NOMO-1 (cell line): ENCODE results near the gene LORICRIN.
A peak's percentile ranks its signal among the peaks of the same experiment; 100 is the strongest.

ENCODE experiments used
- DNase-seq, 2 experiments: peaks; one replicate each; lab custom pipeline; 2025; ENCODE audit not compliant: unreplicated experiment in 2 of 2; lab: John Stamatoyannopoulos, UW

The LORICRIN gene, protein sequence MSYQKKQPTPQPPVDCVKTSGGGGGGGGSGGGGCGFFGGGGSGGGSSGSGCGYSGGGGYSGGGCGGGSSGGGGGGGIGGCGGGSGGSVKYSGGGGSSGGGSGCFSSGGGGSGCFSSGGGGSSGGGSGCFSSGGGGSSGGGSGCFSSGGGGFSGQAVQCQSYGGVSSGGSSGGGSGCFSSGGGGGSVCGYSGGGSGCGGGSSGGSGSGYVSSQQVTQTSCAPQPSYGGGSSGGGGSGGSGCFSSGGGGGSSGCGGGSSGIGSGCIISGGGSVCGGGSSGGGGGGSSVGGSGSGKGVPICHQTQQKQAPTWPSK

DNA sequence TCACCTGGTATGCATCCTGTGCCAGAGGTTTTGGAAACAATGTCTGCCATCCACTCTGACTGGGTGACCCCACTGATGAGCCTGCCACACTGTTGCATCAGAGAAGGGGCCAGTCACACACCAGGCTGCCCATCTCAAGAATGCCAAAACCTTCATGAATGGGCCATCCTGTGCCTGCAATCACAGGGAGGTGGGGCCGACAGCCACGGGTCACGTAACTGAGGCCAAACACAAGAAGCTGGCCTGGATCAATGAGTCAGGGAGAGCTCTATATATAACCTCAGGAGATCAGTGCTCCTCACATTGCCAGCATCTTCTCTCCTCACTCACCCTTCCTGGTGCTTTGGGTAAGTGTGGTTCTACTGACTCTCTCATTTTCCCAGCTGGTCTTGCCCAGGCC lies at the start of gene LORICRIN:
TSS of gene LORICRIN (plus strand) at position 301 of the 400 bp plus-strand sequence. CDS start 1,263 bp downstream, outside the sequence.
- no peak for DNase-seq

DNA sequence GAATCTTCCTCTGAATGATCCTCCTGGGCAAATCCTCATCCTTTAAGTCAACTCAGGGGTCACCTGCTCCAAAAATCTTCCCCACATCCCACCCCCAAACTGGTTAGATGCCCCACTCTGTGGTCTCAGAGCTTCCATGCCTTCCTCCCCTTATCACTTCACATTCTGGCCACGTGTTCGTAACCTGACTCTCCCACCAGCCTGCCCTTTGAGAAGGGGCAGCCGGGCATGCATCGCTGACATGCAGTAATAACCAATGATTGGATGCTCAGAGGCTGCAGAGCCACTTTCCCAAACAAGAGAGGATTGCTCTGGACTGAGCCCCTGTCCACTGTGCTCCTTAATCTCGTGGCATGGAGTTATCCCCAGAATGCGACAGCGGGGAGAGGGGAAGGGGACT lies 49.3 kb upstream of the LORICRIN start:
- no peak for DNase-seq

DNA sequence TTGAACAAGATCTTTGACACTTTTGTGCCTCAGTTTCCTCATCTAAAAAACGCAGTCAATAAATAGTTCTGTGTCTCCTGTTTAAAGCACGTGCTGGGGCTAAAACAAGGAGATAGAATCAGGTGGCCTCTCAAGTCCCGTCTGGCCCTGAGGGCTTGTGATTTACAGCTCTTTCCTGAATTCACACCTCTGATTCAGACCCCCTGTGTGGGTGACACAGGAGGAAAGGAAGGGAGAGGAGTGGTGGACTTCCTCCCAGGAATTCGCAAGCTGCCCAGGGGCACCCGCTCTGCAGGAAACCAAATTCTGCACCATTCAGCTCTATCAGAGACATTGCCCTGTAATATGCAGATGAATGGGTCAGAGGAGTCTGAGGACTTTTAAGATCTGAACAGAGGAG lies 47.3 kb upstream of the LORICRIN start:
- DNase-seq, result no peak

DNA sequence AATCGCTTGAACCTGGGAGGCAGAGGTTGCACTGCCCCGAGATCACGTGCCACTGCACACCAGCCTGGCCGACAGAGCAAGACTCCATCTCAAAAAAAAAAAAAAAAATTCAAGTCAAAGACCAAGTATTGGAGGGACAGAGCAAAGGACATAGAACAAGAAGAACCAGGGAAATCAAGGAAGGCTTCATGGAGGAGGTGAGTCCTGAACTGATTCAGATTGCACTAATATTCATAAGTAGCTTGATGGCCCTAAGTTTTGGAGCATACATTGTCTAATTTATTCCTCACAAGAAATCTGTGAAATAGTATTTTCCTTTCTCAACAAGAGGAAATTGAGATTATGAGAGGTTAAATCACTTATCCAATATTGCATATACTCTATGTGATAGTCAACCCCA lies 46.0 kb upstream of the LORICRIN start:
- no peak for DNase-seq

DNA sequence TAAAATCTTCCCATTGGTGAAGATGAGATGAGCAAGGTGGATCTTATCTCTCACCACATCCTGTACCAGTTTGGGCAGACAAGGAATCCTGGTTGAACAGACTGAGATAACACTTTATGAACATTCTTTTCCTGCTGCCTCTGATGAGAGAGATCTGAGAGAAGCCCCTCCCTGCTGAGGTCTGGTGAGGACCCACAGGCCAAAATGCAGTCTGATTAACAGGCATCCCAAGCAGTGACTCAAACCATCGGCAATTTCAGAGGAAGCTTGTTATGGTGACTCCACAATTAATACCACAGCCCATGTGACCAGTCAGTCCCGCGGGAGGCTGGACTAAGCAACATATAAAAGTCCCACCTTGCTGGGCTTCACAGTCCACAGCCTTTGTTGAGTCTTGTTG lies 42.3 kb upstream of the LORICRIN start, which contains the start of gene PRR9:
TSS of gene PRR9 (plus strand) at position 373 of the 400 bp plus-strand sequence. CDS start 561 bp downstream, outside the sequence.
- no peak for DNase-seq

DNA sequence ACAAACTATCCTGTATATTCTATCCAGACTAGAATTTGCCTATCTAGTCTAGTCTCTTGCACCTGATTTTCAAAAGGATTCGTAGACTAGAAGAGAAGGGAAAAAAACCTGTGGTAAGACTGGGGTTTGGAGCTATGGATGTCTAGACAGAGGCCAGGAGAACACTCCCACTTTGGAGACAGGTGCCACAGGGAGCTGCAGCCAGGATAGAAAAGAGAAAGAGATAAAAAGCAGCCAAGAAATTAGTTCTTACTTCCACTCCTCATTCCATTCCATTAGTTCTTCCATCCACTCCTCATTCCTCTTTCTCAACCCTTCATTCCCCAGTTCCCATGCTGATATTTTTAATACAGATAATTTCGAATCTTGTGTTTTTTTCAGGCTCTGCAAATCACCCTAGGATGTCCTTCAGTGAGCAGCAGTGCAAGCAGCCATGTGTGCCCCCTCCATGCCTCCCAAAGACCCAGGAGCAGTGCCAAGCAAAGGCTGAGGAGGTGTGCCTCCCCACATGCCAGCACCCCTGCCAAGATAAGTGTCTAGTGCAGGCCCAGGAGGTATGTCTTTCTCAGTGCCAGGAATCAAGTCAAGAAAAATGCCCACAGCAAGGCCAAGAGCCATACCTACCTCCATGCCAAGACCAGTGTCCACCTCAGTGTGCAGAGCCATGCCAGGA lies 41.6 kb upstream of the LORICRIN start:
- no peak for DNase-seq

DNA sequence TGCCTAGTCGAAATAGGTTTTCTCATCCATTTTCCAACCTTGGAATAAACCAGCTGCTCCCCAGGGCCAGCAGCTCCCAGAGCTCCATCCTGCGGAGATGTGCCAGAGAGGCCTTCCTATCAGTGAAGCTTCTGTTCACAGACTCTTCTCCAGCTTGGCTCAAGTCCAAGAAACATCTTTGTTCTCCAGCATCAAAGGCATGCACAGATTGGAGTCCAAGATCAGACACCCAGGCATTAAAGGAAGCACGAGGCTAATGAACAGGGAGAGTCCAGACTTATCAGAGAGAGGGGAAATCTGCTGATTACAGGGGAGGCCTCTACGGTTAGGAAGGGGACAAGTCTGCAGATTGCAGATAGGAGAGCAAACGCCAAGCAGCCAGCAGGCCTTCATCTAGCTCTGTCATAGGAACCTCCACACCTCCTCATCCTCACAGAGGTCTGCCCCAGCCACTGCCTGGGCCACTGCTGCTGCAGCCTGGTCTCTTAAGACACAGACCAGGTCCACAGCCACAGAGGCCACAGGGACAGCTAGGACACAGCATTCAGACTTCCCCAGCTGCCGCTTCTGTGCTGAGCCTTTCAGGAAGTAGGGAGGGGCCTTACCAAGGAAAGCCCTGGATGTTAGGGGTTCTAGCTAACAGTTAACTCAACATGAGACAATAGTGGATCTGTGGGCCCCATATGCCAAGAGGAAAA lies 38.7 kb upstream of the LORICRIN start:
- no peak for DNase-seq

DNA sequence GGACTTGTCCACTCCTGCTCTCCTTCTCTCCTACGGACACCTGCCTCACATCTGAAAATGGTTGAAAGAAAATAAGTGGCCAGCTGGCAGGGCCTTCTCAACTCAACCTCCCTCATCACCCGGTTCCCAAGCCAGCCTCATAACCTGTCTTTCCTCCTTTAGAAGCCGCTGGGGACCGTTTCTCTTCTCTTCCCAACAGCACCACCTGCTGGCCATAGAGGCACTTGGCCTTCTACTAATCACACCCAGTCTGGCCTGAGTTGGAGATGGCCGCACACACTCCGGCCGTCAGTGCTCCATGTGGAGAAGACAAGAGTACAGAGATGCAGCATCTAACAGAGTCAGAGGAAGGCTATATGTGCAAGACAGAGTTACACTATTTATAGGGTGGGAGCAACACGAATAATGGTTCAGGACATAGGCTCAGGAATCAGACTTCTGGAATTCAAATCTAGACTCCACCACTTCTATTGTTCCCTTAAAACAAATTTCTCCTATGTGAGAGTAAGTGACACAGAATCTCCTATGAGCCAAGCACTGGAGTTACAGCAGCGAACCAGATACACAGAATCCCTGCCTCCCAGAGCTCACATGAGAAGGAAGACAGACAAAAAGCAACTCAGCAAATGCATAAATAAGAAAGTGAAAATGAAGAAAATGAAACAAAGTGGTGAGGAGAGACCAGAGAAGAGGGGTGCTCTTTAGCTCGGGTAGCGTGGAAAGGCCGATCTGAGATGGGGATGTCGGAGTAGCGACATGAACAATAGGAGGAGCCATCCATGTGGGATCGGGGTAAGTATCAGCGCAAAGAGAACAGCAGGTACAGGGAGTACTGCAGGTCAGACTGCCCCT lies 36.2 kb upstream of the LORICRIN start:
- DNase-seq, result peak in 1 of 2 experiments; percentile 18

DNA sequence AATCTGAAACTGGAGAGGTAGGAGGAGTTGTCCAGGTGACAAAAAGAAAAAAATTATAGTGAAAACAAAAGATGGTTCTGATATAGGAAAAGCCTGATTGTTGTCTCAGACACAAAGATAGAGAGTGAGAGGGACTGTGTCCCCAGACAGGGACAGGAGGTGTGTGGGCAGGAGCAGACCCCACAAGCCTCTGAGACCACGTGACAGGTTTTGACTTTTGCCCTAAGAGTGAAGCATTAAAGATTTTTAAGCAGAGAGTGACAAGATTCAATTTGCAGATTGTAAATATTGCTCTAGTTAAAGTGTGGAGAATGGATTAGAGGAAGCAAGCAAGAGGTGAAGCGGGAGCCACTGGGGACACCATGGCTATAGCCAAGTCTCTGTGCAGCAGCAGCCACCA lies 31.7 kb upstream of the LORICRIN start:
- DNase-seq, result no peak

DNA sequence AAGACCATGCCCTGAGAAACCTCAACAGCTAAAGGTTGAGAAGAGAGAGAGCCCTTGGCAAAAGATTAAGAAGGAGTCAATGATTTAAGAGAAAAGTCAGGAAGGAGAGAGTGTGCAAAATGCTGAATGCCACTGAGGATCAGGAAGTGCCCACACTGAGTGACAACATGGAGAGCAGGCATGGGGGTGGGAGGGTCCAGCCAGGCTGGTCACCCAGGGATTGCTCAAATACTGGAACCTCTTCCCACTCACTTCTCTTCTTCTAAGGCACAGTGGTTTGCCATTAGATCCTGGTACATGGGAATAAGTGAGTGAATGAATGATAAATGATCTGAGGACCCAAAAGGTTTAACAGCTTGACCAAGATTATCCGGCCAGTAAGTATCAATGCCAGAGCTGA lies 31.0 kb upstream of the LORICRIN start:
- DNase-seq, result no peak

DNA sequence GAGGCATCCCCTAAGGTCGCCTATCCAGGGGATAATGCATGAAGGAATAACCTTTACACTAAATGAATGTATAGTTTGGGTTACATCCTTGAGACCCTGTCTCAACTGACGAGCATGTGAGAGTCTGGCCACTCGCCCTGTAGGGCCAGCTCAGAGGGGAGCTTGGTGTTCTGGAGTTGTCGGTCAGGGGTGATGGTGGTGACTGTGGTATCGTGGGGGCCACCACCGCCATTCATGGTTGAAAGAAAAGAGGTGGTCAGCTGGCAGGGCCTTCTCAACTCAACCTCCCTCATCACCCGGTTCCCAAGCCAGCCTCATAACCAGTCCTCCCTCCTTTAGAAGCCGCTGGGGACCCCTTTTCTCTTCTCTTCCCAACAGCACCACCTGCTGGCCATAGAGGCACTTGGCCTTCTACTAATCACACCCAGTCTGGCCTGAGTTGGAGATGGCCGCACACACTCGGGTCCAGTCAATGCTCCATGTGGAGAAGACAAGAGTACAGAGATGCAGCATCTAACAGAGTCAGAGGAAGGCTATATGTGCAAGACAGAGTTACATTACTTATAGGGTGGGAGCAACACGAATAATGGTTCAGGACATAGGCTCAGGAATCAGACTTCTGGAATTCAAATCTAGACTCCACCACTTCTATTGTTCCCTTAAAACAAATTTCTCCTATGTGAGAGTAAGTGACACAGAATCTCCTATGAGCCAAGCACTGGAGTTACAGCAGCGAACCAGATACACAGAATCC lies 30.2 kb upstream of the LORICRIN start:
- DNase-seq, result peak; percentile 11 to 23

DNA sequence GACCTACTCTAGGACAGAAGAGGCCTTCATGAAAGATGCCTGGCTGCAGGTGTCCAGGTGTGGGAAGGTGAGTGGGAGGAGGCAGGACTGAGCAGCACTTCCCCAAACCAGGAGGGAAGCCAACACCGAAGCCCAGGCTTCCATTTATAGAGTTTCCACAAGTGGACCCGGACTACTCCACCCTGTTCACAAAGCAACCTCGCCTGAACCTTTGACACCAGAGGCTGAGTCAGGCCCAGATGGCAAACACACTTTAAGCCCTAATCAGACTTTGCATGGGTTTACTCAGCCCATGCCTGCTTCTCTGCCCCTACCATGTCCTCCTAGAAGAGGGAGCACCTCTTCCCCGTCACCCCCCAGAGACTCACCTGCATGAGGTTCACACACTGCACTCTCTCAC lies 28.1 kb upstream of the LORICRIN start:
- DNase-seq, result no peak

DNA sequence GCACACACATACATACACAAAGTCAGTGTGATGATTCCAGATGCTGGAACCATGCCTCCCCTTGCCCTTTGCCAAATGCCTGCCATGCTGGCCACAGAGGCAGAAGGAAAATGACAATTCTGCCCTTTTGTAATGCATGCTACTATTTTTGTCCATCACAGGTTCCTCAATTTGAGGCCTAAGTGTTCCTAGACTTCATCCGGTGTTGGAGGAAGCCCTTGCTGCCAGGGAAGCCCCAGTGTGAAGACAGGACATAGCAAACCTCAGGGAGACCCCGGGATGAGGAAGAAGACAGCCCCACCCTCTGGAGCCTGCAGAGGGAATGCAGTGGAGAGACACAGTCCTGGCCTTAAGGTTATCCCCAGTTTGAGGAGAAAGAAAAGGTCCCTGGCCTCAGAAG lies 27.7 kb upstream of the LORICRIN start:
- DNase-seq, result peak; percentile 73 to 76

DNA sequence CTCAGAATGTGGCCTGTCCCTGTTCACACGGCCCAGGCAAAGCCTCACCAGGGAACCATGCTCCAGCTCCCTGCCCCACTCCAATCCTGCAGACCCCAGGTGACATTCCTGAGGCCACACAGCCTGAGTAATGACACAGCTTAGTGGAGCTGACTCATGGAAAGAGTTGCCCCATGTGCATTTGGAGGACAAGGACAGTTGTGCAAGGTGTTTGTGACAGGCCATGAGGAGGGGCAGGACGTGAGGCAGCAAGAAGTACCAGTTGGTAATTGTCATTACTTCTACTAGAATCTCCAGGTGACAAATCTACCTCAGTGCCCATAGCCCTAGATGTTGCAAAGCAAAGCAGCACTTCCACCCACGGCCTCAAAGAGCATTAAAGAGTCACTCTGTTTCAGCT lies 26.9 kb upstream of the LORICRIN start:
- DNase-seq, result peak; percentile 74 to 77

DNA sequence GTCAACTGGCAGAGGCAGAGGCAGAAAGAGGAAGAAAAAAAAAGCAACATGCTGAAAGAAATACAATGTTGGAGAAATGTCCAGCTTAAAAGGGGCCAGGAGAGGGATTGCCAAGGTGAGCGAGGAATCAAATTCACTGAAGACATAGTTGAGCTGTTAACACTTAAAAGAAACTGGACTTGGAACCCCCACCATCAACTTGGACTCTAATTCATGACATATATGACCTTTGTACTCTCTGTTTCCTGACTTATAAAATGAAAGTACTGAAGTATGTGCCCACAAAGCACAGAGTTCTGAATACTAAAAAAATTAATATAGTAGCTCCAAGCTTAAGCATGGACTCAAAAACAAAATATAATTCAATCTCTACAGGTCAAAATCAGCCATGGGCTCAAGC lies 26.0 kb upstream of the LORICRIN start:
- peak; percentile 64 to 80 for DNase-seq

DNA sequence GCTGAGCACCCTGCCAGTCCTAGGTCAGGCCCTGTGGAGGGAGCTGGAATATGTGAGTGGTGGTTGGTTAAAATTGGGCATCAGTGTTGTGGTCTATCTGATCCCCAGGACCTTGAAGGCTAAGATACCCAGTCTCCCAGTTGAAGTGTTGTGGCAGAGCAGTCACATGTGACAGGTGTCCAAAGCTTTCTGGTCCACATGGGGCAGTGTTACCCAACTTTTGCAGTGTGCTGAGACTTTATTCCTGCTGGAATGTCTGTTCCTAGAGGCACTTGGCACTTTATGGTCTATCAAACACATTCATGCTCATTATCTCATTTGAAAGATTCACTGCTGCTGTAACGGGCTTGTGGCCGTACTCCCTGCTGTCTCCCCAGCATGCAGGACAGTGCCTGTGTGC lies 21.0 kb upstream of the LORICRIN start:
- DNase-seq, result no peak

DNA sequence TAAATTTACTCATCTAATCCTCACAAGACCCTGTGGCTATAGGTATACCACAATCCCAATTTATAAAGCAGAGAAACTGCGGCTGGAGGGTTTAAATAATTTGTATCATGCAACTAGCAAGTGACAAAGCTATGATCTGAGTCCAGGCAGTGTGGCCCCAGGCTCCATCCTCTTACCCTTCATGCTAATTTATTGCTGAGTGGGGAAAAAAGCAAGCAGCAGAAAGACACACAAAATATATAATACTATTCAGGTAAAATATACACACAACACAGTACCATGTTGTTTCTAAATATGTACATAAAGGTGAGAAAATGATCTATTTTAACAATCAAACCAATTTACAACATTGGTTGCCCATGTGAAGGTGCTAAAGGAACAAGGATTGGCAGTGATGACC lies 17.3 kb upstream of the LORICRIN start:
- DNase-seq, result no peak

DNA sequence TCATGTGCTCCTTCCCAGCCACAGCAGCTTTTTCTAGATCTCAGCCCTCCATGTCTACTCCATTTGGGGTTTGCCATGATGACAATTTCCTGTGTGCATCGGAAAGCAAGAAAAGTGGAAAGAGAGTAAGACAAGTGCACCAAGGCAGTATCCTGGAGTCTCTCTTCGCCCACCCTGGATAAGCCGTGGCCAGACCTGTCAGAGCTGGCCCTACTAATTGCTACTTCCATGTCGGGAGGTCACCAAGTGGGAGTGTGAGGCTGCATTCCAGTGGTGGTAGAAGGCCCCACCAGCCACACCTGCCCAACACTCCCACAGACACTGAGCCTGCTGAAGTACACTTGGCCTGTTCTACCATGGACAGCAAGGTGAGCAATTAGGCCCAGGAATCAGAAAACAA lies 14.0 kb upstream of the LORICRIN start:
- no peak for DNase-seq

DNA sequence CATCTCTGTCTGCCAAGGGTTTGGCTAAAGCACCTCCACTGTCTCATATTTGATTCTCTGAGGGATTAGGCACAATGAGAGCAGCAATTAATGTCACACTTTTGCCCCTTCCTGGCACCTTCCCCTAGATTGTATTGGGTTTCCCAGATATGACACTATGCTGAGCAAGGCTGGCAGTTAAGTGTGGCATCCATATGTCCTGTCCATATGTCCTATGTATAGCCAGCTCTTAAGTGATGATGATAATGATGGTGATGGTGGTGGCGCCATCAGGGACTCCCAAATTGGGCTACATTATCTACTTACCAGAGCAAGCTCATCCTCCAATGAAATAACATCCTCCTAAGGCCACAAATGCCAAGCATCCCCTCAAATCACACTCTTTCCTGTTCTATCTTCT lies 13.5 kb upstream of the LORICRIN start:
- no peak for DNase-seq

DNA sequence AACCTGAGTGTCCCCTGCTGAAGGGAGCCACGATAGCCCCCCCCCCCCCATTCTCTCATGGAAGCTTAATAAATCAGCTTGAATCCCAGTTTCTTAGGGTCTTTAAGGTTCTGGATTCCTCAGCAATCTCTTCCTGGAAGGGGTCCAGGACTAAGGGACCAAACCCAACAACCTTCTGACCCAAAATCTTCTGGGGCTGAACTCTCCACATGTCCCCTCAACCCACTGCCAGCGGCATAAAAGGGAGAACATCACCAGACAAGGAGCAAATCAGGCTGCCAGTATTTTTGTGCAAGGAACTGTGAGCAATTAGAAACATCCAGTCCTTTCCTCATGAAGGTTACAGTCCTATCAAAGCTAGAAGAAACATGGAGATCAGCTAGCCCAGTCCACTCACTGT lies 12.7 kb upstream of the LORICRIN start:
- DNase-seq, result no peak
